ENCODE data around the gene ADAMTS8.

GRCh38 chr11:130399196-130399595 lies 29.2 kb downstream of the ADAMTS8 start:
- no peak for TF ChIP-seq EZH2 (IDR thresholded peaks at IDR 0.05; ENCODE audit: insufficient read depth, poor library complexity, severe bottlenecking)
- no peak for TF ChIP-seq EZH2phosphoT487 (IDR thresholded peaks at IDR 0.05; ENCODE audit: insufficient read depth, low read depth)

All from GM23248 (cell line).